ENCODE measurements around the gene NPM3. TPM values are rescaled to one million over a fixed set of nuclear protein-coding genes. Genes with fewer than 3 reads are reported as not detected.
A peak's percentile ranks its signal among the peaks of the same experiment; 100 is the strongest.

NPM3 gene
- total and polyA plus RNA-seq, 2 of the 8 experiments (the other 6 are each of a cell fraction or from before 2014, with no cell fraction given) = 127 to 175 TPM

GRCh38 chr10:101779544-101780186 lies 3.6 kb downstream of the NPM3 start (continued):
- TF ChIP-seq RFX5 (IDR thresholded peaks at IDR 0.05; ENCODE audit: borderline replicate concordance, low read depth, low read length) (no peak), ASH2L (IDR thresholded peaks at IDR 0.05; ENCODE audit: low read length) (no peak), CBX5 (IDR thresholded peaks at IDR 0.05; ENCODE audit: low read depth, low read length) (no peak), E2F6 (IDR thresholded peaks at IDR 0.05) (peak; percentile 96)

All from H1 (cell line).